ENCODE measurements around the gene NFIB. TPM values are rescaled to one million over a fixed set of nuclear protein-coding genes. Genes with fewer than 3 reads are reported as not detected.

The NFIB gene
- total and polyA plus RNA-seq, 2 of the 13 experiments (the other 11 are each of a cell fraction or from before 2014, with no cell fraction given): 0.98 to 4.6 TPM

GRCh38 chr9:14300588-14300987, 13.4 kb downstream of the NFIB start:
- Histone ChIP-seq H3K36me3 (replicated peaks in 1 of 2; ENCODE audit: control insufficient read depth in 1 of 2, insufficient read depth in 2 of 2, low read length in 2 of 2) (no peaks in the 10 kb centered on the region), H4K20me1 (ENCODE audit: insufficient read depth, low read length) (no peaks in the 10 kb centered on the region), H3K4me3 (replicated peaks in 1 of 3; ENCODE audit: insufficient read depth in 1 of 3, low read depth in 2 of 3, low read length in 3 of 3) (no peak overlapping the region), H3K79me2 (ENCODE audit: insufficient read depth, low read length) (no peaks in the 10 kb centered on the region), H3K9ac (ENCODE audit: insufficient read depth, low read depth, low read length) (no peak overlapping the region), H2AFZ (ENCODE audit: low read length) (no peak overlapping the region), H3K4me1 (ENCODE audit: insufficient read depth, low read length) (peaks cover 41% of the 10 kb centered on the region), H3K4me2 (ENCODE audit: low read depth, low read length) (no peak overlapping the region), H3K9me3 (ENCODE audit: low read length) (no peaks in the 10 kb centered on the region), H3K27ac (ENCODE audit: extremely low read length, insufficient read depth, low read length) (no peak overlapping the region), H3K27me3 (ENCODE audit: control insufficient read depth in 1 of 2, insufficient read depth in 2 of 2, low read length in 2 of 2) (no peaks in the 10 kb centered on the region)
- ATAC-seq: no peak
- no TSS peak for BruUV-seq (replicated peaks)
- 49% methylated on average over 3 of the region's 3 CpGs for WGBS (ENCODE audit: low lambda C conversion rate)
- no peak for DNase-seq (ENCODE audit: low spot score)
- TF ChIP-seq NFKBIZ (CRISPR knock-in tag; IDR thresholded peaks at IDR 0.05) (no peak), ZNF557 (CRISPR knock-in tag; IDR thresholded peaks at IDR 0.05) (no peak), ZNF569 (CRISPR knock-in tag; IDR thresholded peaks at IDR 0.05; ENCODE audit: borderline replicate concordance) (no peak), TEAD3 (CRISPR knock-in tag; optimal IDR thresholded peaks at IDR 0.05; ENCODE audit: borderline replicate concordance) (no peak), ATRX (CRISPR knock-in tag; IDR thresholded peaks at IDR 0.05; ENCODE audit: borderline replicate concordance) (no peak), KLF13 (CRISPR knock-in tag; IDR thresholded peaks at IDR 0.05) (no peak), ZBTB4 (CRISPR knock-in tag; IDR thresholded peaks at IDR 0.05; ENCODE audit: borderline replicate concordance) (no peak), ZNF468 (CRISPR knock-in tag; IDR thresholded peaks at IDR 0.05) (no peak), ARNT (IDR thresholded peaks at IDR 0.05) (no peak), ZFP41 (CRISPR knock-in tag; IDR thresholded peaks at IDR 0.05; ENCODE audit: borderline replicate concordance) (no peak), SIN3B (IDR thresholded peaks at IDR 0.05; ENCODE audit: low read length) (no peak), EED (CRISPR knock-in tag; IDR thresholded peaks at IDR 0.05) (no peak), SRSF1 (optimal IDR thresholded peaks at IDR 0.05; ENCODE audit: low read depth, low read length) (no peak), REL (CRISPR knock-in tag; conservative IDR thresholded peaks at IDR 0.05) (no peak), ESRRA (CRISPR knock-in tag; IDR thresholded peaks at IDR 0.05; ENCODE audit: low read depth) (no peak), ZSCAN9 (CRISPR knock-in tag; IDR thresholded peaks at IDR 0.05; ENCODE audit: borderline replicate concordance) (no peak)
- TF ChIP-seq, protein P1, sequence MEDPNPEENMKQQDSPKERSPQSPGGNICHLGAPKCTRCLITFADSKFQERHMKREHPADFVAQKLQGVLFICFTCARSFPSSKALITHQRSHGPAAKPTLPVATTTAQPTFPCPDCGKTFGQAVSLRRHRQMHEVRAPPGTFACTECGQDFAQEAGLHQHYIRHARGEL (CRISPR knock-in tag; IDR thresholded peaks at IDR 0.05): no peak
- TF ChIP-seq, protein P2, sequence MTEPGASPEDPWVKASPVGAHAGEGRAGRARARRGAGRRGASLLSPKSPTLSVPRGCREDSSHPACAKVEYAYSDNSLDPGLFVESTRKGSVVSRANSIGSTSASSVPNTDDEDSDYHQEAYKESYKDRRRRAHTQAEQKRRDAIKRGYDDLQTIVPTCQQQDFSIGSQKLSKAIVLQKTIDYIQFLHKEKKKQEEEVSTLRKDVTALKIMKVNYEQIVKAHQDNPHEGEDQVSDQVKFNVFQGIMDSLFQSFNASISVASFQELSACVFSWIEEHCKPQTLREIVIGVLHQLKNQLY (CRISPR knock-in tag; IDR thresholded peaks at IDR 0.05): no peak
- intact Hi-C loops (cut with micrococcal nuclease; ENCODE audit: unreplicated experiment) (no loop called here), in situ Hi-C loops (cut with HindIII; ENCODE audit: extremely low pct_ligation_motif_present, low pct_unique_long_range_greater_than_20kb) (no loop called here)
- ChIA-PET CTCF (ENCODE audit: low intra/inter-chr PET ratio, low total read pairs) (no interaction called here), POLR2A (no interaction called here)
- FAIRE-seq: no peak

Data from HepG2 (cell line).